C4-2B (cell line): ENCODE results near the gene LOXHD1.

Source experiments
- CTCF ChIP-seq: fragments of 450-650 bp; conservative IDR thresholded peaks from 2 replicates; pipeline ENCODE4 v1.5.1; 2017; ENCODE audit warnings: mild to moderate bottlenecking
- ZFX ChIP-seq: fragments of 450-650 bp; IDR thresholded peaks from 2 replicates; pipeline ENCODE4 v1.6.1; 2017

GRCh38 chr18:46588971-46589660, 67.9 kb downstream of the LOXHD1 start:
- TF ChIP-seq CTCF (no peak), ZFX (no peak)
